Cardiac muscle cell (in vitro differentiated cells and primary cell): ENCODE data around the gene SUMF2. TPM values are rescaled to one million over a fixed set of nuclear protein-coding genes. Genes with fewer than 3 reads are reported as not detected.
"Not testable (repeated sequence)": the region's sequence is repeated elsewhere in the genome, so short reads cannot be mapped to it uniquely, and the experiment has no call there.

Experiments used
- DNase-seq, 2 donors: peaks; one replicate each; pipeline versions ENCODE4 v3.0.0 to v3.0.0-alpha.2; 2010 to 2017; ENCODE audit warnings: low read depth in 1 of 2, low spot score in 1 of 2
- H3K27ac ChIP-seq: fragments of 200-600 bp; sonication (generic); 2 replicates; pipeline ENCODE4 v1.5.1; 2016
- H3K27me3 ChIP-seq: fragments of 200-600 bp; sonication (generic); 2 replicates; pipeline ENCODE4 v1.6.0; 2016; ENCODE audit warnings: control low read depth
- H3K36me3 ChIP-seq: fragments of 200-600 bp; sonication (generic); 2 replicates; pipeline ENCODE4 v1.5.1; 2016; ENCODE audit warnings: control low read depth
- H3K4me1 ChIP-seq: fragments of 200-600 bp; sonication (generic); 2 replicates; pipeline ENCODE4 v1.8.1; 2017; ENCODE audit warnings: low read depth, mild to moderate bottlenecking, mixed run types
- H3K4me3 ChIP-seq: fragments of 200-600 bp; sonication (generic); 2 replicates; pipeline ENCODE4 v1.5.1; 2016; ENCODE audit warnings: mild to moderate bottlenecking
- H3K9me3 ChIP-seq: fragments of 200-600 bp; sonication (generic); 2 replicates; pipeline ENCODE4 v1.5.1; 2017; ENCODE audit warnings: low read depth, mild to moderate bottlenecking, control low read depth
- CTCF ChIP-seq: IDR thresholded peaks from 2 replicates; pipeline ENCODE4 v1.5.1; 2012; ENCODE audit warnings: low read depth, mild to moderate bottlenecking, low read length
- polyA plus RNA-seq: library from polyadenylated mRNA; unstranded; fragments of >200 nt; fragmentation: Nextera tagmentation; extraction: Ambion mirVana; gene quantifications from 2 replicates; pipeline ENCODE4 v1.2.1, GENCODE V29; 2016
- total RNA-seq: library from RNA; depleted of rRNA; stranded (reverse); fragments of >200 nt; gene quantifications from 2 replicates; pipeline ENCODE4 v1.2.3, GENCODE V29; 2016

The SUMF2 gene
- total and polyA plus RNA-seq, 2 experiments from 2014 or later: 49.5 to 108 TPM

- H3K4me1 ChIP-seq: no peaks in the 10 kb centered on the region
- H3K9me3 ChIP-seq: no peaks in the 10 kb centered on the region
- H3K27me3 ChIP-seq: no peaks in the 10 kb centered on the region
- peak; percentile 30 to 83 for DNase-seq
- H3K27ac ChIP-seq: peak overlapping the region; percentile 15
- no peak overlapping the region for H3K4me3 ChIP-seq
- TF ChIP-seq CTCF: peak; percentile 80
- H3K36me3 ChIP-seq: no peaks in the 10 kb centered on the region
Observed at GRCh38 chr7:56079450-56080185, 15.5 kb downstream of the SUMF2 start.

DNA sequence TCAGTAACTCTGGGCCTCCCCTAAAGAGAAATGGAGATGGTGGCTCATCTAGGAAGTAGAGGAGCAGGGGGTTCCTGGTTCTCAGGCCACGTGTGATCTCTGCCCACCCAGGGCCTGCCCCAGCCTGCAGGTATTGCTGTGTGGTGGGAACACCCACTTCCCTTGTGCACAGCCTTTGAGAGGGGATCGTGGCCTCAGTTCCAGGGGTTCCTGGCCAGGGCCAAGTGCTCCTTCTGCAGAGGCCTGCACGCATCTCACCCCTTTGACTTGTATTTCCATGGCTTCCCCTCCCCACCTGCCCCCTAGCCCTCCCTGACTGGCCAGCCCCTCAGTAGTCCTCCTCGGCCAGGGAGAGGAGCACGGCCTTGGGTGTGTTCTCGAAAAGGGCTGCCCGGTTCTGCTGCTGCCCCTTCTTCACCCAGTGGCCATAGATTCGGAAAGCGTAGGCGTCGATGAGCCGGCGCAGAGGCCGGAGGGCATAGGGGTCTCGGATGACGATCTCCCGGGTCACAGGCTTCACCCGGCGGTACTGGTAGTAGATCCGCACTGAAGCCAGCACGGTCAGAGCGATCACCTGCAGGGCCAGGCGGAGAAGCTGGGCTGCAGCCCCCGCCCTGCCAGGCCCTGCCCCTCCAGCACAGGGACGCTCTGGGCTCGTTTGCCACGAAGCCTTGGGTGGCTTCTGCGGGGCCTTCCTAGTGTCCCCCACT, 16.8 kb downstream of the SUMF2 start:
- not testable (repeated sequence) for H3K4me1 ChIP-seq, H3K4me3 ChIP-seq, H3K36me3 ChIP-seq, DNase-seq, H3K27me3 ChIP-seq, H3K9me3 ChIP-seq, H3K27ac ChIP-seq

- DNase-seq: no peak
- no peaks in the 10 kb centered on the region for H3K9me3 ChIP-seq
- H3K27me3 ChIP-seq: no peaks in the 10 kb centered on the region
- no peaks in the 10 kb centered on the region for H3K4me1 ChIP-seq
- no peak for TF ChIP-seq CTCF
- no peak overlapping the region for H3K4me3 ChIP-seq
- H3K36me3 ChIP-seq: no peaks in the 10 kb centered on the region
- no peak overlapping the region for H3K27ac ChIP-seq
Observed at GRCh38 chr7:56081626-56082340, 17.7 kb downstream of the SUMF2 start.

- H3K27ac ChIP-seq: no peak overlapping the region
- H3K4me3 ChIP-seq: no peak overlapping the region
- H3K9me3 ChIP-seq: no peaks in the 10 kb centered on the region
- no peak for DNase-seq
- no peaks in the 10 kb centered on the region for H3K36me3 ChIP-seq
- H3K27me3 ChIP-seq: no peaks in the 10 kb centered on the region
- H3K4me1 ChIP-seq: no peaks in the 10 kb centered on the region
- TF ChIP-seq CTCF: no peak
Observed at GRCh38 chr7:56083150-56083785, 19.2 kb downstream of the SUMF2 start.

DNA sequence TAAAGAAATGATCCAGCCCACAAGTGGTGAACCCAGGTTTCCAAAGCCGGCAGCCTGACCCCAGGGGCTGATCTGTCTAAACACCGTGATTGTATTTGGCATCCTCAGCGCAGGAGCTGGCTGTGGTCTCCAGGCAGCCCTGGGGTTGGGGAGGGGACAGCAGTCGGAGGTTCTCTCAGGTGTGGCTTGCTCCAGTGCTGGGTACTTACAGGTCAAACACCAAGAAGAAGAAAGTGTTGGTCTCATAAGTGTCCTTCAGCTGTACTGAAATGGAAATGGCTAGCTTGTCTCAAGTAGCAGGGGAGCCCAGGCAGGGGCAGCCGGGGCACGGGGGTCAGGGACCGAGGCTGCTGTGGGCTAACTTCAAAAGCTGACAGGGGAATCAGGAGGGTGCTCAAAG, 22.7 kb downstream of the SUMF2 start:
- H3K9me3 ChIP-seq: no peaks in the 10 kb centered on the region
- H3K4me1 ChIP-seq: no peaks in the 10 kb centered on the region
- TF ChIP-seq CTCF: no peak
- no peaks in the 10 kb centered on the region for H3K36me3 ChIP-seq
- H3K27ac ChIP-seq: no peak overlapping the region
- no peaks in the 10 kb centered on the region for H3K27me3 ChIP-seq
- DNase-seq: no peak
- no peak overlapping the region for H3K4me3 ChIP-seq
